GM18511 (cell line): ENCODE data around the gene STARD10.

ENCODE experiments used
- ATAC-seq: cut with Tn5 transposase; IDR thresholded peaks from one replicate; pipeline ENCODE4 v1.9.1; 2021; ENCODE audit warnings: mild to moderate bottlenecking, moderate library complexity; ENCODE audit not compliant: unreplicated experiment

STARD10 gene

GRCh38 chr11:72750556-72751115, 43.2 kb downstream of the STARD10 start:
- no peak for ATAC-seq

GRCh38 chr11:72750086-72750485, 43.8 kb downstream of the STARD10 start:
- no peak for ATAC-seq

GRCh38 chr11:72747289-72747855, 46.5 kb downstream of the STARD10 start:
- ATAC-seq, result no peak

GRCh38 chr11:72746821-72747220, 47.0 kb downstream of the STARD10 start:
- ATAC-seq, result no peak

GRCh38 chr11:72745925-72746550, 47.8 kb downstream of the STARD10 start:
- no peak for ATAC-seq

GRCh38 chr11:72745511-72745910, 48.3 kb downstream of the STARD10 start:
- no peak for ATAC-seq

GRCh38 chr11:72744474-72744873, 49.4 kb downstream of the STARD10 start:
- no peak for ATAC-seq

GRCh38 chr11:72743321-72744221, 50.3 kb downstream of the STARD10 start:
- peak; percentile 59 for ATAC-seq

- no peak for ATAC-seq
These were observed 51.1 kb downstream of the STARD10 start for GRCh38 chr11:72742513-72743320.

GRCh38 chr11:72741849-72742512, 51.9 kb downstream of the STARD10 start:
- no peak for ATAC-seq

GRCh38 chr11:72741429-72741833, 52.4 kb downstream of the STARD10 start:
- ATAC-seq, result no peak

GRCh38 chr11:72740562-72741428, 53.1 kb downstream of the STARD10 start:
- no peak for ATAC-seq

GRCh38 chr11:72740060-72740424, 53.8 kb downstream of the STARD10 start:
- ATAC-seq, result no peak

GRCh38 chr11:72739240-72740059, 54.4 kb downstream of the STARD10 start:
- ATAC-seq, result no peak

GRCh38 chr11:72738199-72739141, 55.4 kb downstream of the STARD10 start:
- peak; percentile 48 for ATAC-seq

GRCh38 chr11:72737336-72737735, 56.5 kb downstream of the STARD10 start:
- no peak for ATAC-seq

- no peak for ATAC-seq
These were observed 57.3 kb downstream of the STARD10 start for GRCh38 chr11:72736452-72737069.
